ENCODE data around the gene NINJ2. TPM values are rescaled to one million over a fixed set of nuclear protein-coding genes. Genes with fewer than 3 reads are reported as not detected.
A peak's percentile ranks its signal among the peaks of the same experiment; 100 is the strongest.
"Not testable (repeated sequence)": the region's sequence is repeated elsewhere in the genome, so short reads cannot be mapped to it uniquely, and the experiment has no call there.

Gene NINJ2
- total RNA-seq, 2 experiments from 2014 or later = 8.0 to 10.6 TPM

GRCh38 chr12:647385-648085 is 15.7 kb downstream of the NINJ2 start:
- Mint-ChIP-seq H3K27me3 (ENCODE audit: low read depth) (no peaks in the 10 kb centered on the region), H3K27ac (no peak overlapping the region), H3K36me3 (ENCODE audit: low read depth) (peaks cover 3% of the 10 kb centered on the region), H3K9me3 (ENCODE audit: insufficient read depth) (no peaks in the 10 kb centered on the region), H3K4me3 (no peak overlapping the region), H3K4me1 (ENCODE audit: low read depth) (peaks cover 27% of the 10 kb centered on the region)
- no peak for DNase-seq
- CTCF ChIA-PET = interaction anchor here (1.2 to 2.4 kb wide), 3 partner anchors 28 to 104 kb away, joined by 3 to 22 read pairs (median 4); partner anchors contain the start of gene WNK1
- ATAC-seq = no peak
- POLR2A ChIA-PET = no interaction called here

- POLR2A ChIA-PET = interaction anchor here (0.5 kb wide), 1 partner anchor 16 kb away, joined by 3 read pairs; no protein-coding TSS in a partner anchor
- no peak overlapping the region for H3K4me3 Mint-ChIP-seq
- DNase-seq (no peak), ATAC-seq (no peak)
- CTCF ChIA-PET = interaction anchor here (1.1 to 2.4 kb wide), 3 partner anchors 25 to 168 kb away, joined by 3 to 22 read pairs (median 4); partner anchors contain the start of gene WNK1
- no peaks in the 10 kb centered on the region for H3K9me3 Mint-ChIP-seq (ENCODE audit: insufficient read depth)
- peaks cover 35% of the 10 kb centered on the region for H3K4me1 Mint-ChIP-seq (ENCODE audit: low read depth)
- H3K36me3 Mint-ChIP-seq (ENCODE audit: low read depth) = peaks cover 7% of the 10 kb centered on the region
- H3K27ac Mint-ChIP-seq = no peak overlapping the region
- H3K27me3 Mint-ChIP-seq (ENCODE audit: low read depth) = no peaks in the 10 kb centered on the region
These were observed 16.5 kb downstream of the NINJ2 start for GRCh38 chr12:646442-647384.

GRCh38 chr12:645563-646071 is 17.6 kb downstream of the NINJ2 start:
- peak overlapping the region; percentile 27 for H3K27ac Mint-ChIP-seq
- no peaks in the 10 kb centered on the region for H3K9me3 Mint-ChIP-seq (ENCODE audit: insufficient read depth)
- H3K4me3 Mint-ChIP-seq = no peak overlapping the region
- no peaks in the 10 kb centered on the region for H3K27me3 Mint-ChIP-seq (ENCODE audit: low read depth)
- ATAC-seq = no peak
- peaks cover 8% of the 10 kb centered on the region for H3K36me3 Mint-ChIP-seq (ENCODE audit: low read depth)
- POLR2A ChIA-PET = interaction anchor here (0.8 to 5.0 kb wide), 2 partner anchors 106 kb away, joined by 3 to 39 read pairs; partner anchors contain the start of gene WNK1
- H3K4me1 Mint-ChIP-seq (ENCODE audit: low read depth) = peaks cover 38% of the 10 kb centered on the region
- CTCF ChIA-PET = interaction anchor here (0.8 to 3.4 kb wide), 6 partner anchors 21 to 169 kb away, joined by 3 to 22 read pairs (median 4); partner anchors contain the start of gene WNK1
- DNase-seq = no peak

- H3K27me3 Mint-ChIP-seq (ENCODE audit: low read depth) = no peaks in the 10 kb centered on the region
- H3K9me3 Mint-ChIP-seq (ENCODE audit: insufficient read depth) = no peaks in the 10 kb centered on the region
- ATAC-seq = no peak
- POLR2A ChIA-PET = interaction anchor here (0.8 to 5.0 kb wide), 2 partner anchors 105 to 106 kb away, joined by 3 to 39 read pairs; partner anchors contain the start of gene WNK1
- peaks cover 12% of the 10 kb centered on the region for H3K36me3 Mint-ChIP-seq (ENCODE audit: low read depth)
- no peak for DNase-seq
- no peak overlapping the region for H3K4me3 Mint-ChIP-seq
- H3K27ac Mint-ChIP-seq = no peak overlapping the region
- CTCF ChIA-PET = interaction anchor here (0.8 to 3.4 kb wide), 4 partner anchors 22 to 110 kb away, joined by 3 to 22 read pairs (median 8); partner anchors contain the start of gene WNK1
- peaks cover 44% of the 10 kb centered on the region for H3K4me1 Mint-ChIP-seq (ENCODE audit: low read depth)
These were observed 18.3 kb downstream of the NINJ2 start for GRCh38 chr12:644818-645552.

GRCh38 chr12:644303-644639 is 19.0 kb downstream of the NINJ2 start:
- H3K4me1 Mint-ChIP-seq (ENCODE audit: low read depth) = peaks cover 51% of the 10 kb centered on the region
- H3K27me3 Mint-ChIP-seq (ENCODE audit: low read depth) = no peaks in the 10 kb centered on the region
- POLR2A ChIA-PET = interaction anchor here (0.6 to 5.0 kb wide), 3 partner anchors 23 to 164 kb away, joined by 3 to 39 read pairs (median 3); partner anchors contain the start of gene WNK1
- DNase-seq (no peak), ATAC-seq (no peak)
- H3K27ac Mint-ChIP-seq = peak overlapping the region; percentile 94
- CTCF ChIA-PET = interaction anchor here (1.0 to 3.4 kb wide), 5 partner anchors 68 to 939 kb away, joined by 3 to 40 read pairs (median 4); partner anchors contain the start of gene WNK1
- peaks cover 18% of the 10 kb centered on the region for H3K36me3 Mint-ChIP-seq (ENCODE audit: low read depth)
- H3K9me3 Mint-ChIP-seq (ENCODE audit: insufficient read depth) = no peaks in the 10 kb centered on the region
- peak overlapping the region; percentile 83 for H3K4me3 Mint-ChIP-seq

GRCh38 chr12:643475-644302 is 19.6 kb downstream of the NINJ2 start:
- Mint-ChIP-seq H3K4me3 (peak overlapping the region; percentile 83), H3K27me3 (ENCODE audit: low read depth) (no peaks in the 10 kb centered on the region), H3K36me3 (ENCODE audit: low read depth) (peaks cover 22% of the 10 kb centered on the region), H3K4me1 (ENCODE audit: low read depth) (peaks cover 57% of the 10 kb centered on the region), H3K27ac (peak overlapping the region; percentile 94), H3K9me3 (ENCODE audit: insufficient read depth) (no peaks in the 10 kb centered on the region)
- ChIA-PET POLR2A (interaction anchor here (0.6 to 5.0 kb wide), 7 partner anchors 13 to 164 kb away, joined by 3 to 39 read pairs (median 5); partner anchors contain the start of gene WNK1), CTCF (interaction anchor here (0.8 to 3.4 kb wide), 8 partner anchors 25 to 940 kb away, joined by 3 to 40 read pairs (median 3); partner anchors contain the start of gene WNK1)
- ATAC-seq (no peak), DNase-seq (peak; percentile 48)

- ChIA-PET POLR2A (interaction anchor here (0.6 to 5.0 kb wide), 9 partner anchors 12 to 112 kb away, joined by 3 to 39 read pairs (median 5); partner anchors contain the start of gene WNK1), CTCF (interaction anchor here (0.8 to 3.4 kb wide), 9 partner anchors 11 to 941 kb away, joined by 3 to 40 read pairs (median 3); partner anchors contain the start of gene WNK1)
- no peaks in the 10 kb centered on the region for H3K27me3 Mint-ChIP-seq (ENCODE audit: low read depth)
- H3K4me3 Mint-ChIP-seq = peak overlapping the region; percentile 83
- peak overlapping the region; percentile 94 for H3K27ac Mint-ChIP-seq
- H3K9me3 Mint-ChIP-seq (ENCODE audit: insufficient read depth) = no peaks in the 10 kb centered on the region
- DNase-seq (peak; percentile 84), ATAC-seq (peak; percentile 86)
- H3K4me1 Mint-ChIP-seq (ENCODE audit: low read depth) = peaks cover 60% of the 10 kb centered on the region
- H3K36me3 Mint-ChIP-seq (ENCODE audit: low read depth) = peaks cover 23% of the 10 kb centered on the region
These were observed 20.4 kb downstream of the NINJ2 start for GRCh38 chr12:642633-643474.

- H3K4me1 Mint-ChIP-seq (ENCODE audit: low read depth) = peaks cover 61% of the 10 kb centered on the region
- not testable (repeated sequence) for ATAC-seq; H3K4me3 Mint-ChIP-seq; H3K9me3 Mint-ChIP-seq (ENCODE audit: insufficient read depth); H3K27me3 Mint-ChIP-seq (ENCODE audit: low read depth); DNase-seq; H3K27ac Mint-ChIP-seq
- ChIA-PET POLR2A (interaction anchor here (2.1 to 5.0 kb wide), 2 partner anchors 11 to 110 kb away, joined by 8 to 39 read pairs; partner anchors contain the start of gene WNK1), CTCF (interaction anchor here (1.0 to 2.9 kb wide), 3 partner anchors 9 to 110 kb away, joined by 4 to 40 read pairs (median 7); partner anchors contain the start of gene WNK1)
- peaks cover 26% of the 10 kb centered on the region for H3K36me3 Mint-ChIP-seq (ENCODE audit: low read depth)
These were observed 21.9 kb downstream of the NINJ2 start for GRCh38 chr12:641321-641720.

GRCh38 chr12:640773-641172 is 22.5 kb downstream of the NINJ2 start:
- H3K27me3 Mint-ChIP-seq (ENCODE audit: low read depth) = no peaks in the 10 kb centered on the region

More at GRCh38 chr12:640773-641172, 22.5 kb downstream of the NINJ2 start:
- Mint-ChIP-seq H3K36me3 (ENCODE audit: low read depth) (peaks cover 26% of the 10 kb centered on the region), H3K4me3 (no peak overlapping the region), H3K9me3 (ENCODE audit: insufficient read depth) (no peaks in the 10 kb centered on the region), H3K27ac (no peak overlapping the region), H3K4me1 (ENCODE audit: low read depth) (peaks cover 60% of the 10 kb centered on the region)
- ChIA-PET POLR2A (interaction anchor here (1.3 kb wide), 1 partner anchor 11 kb away, joined by 4 read pairs; no protein-coding TSS in a partner anchor), CTCF (interaction anchor here (1.7 to 2.2 kb wide), 2 partner anchors 9 to 110 kb away, joined by 7 to 22 read pairs; no protein-coding TSS in a partner anchor)
- no peak for ATAC-seq
- no peak for DNase-seq
